GM12891 (cell line): ENCODE measurements around the gene SIRPA.

ENCODE experiments used
- DNase-seq: peaks from one replicate; pipeline ENCODE4 v3.0.0; 2011; ENCODE audit warnings: low spot score; ENCODE audit not compliant: insufficient read length
- FAIRE-seq: peaks from 2 replicates; lab custom pipeline; 2011; peaks lifted over from hg19 to GRCh38; lab: Jason Lieb, UNC
- PAX5 ChIP-seq: IDR thresholded peaks from 2 replicates; pipeline ENCODE4 v1.6.1; 2011; ENCODE audit warnings: low read length, moderate library complexity, mild to moderate bottlenecking; ENCODE audit not compliant: insufficient read depth, severe bottlenecking
- POLR2A ChIP-seq: IDR thresholded peaks from 2 replicates; pipeline ENCODE4 v1.6.1; 2011; ENCODE audit warnings: low read depth, low read length, control low read depth
- POLR2AphosphoS5 ChIP-seq: IDR thresholded peaks from 2 replicates; pipeline ENCODE4 v1.6.1; 2011; ENCODE audit warnings: low read depth, low read length, control low read depth
- POU2F2 ChIP-seq: IDR thresholded peaks from 2 replicates; pipeline ENCODE4 v1.6.1; 2011; ENCODE audit warnings: low read depth, mild to moderate bottlenecking, control low read depth, low read length, moderate library complexity
- SPI1 ChIP-seq: IDR thresholded peaks from 2 replicates; pipeline ENCODE4 v1.6.1; 2011; ENCODE audit warnings: low read depth, low read length, control low read depth
- TAF1 ChIP-seq: IDR thresholded peaks from 2 replicates; pipeline ENCODE4 v1.6.1; 2011; ENCODE audit warnings: low read depth, low read length, control low read depth

The SIRPA gene

GRCh38 chr20:1943275-1944002, 48.2 kb downstream of the SIRPA start:
- DNase-seq (no peak), FAIRE-seq (no peak)
- TF ChIP-seq POLR2A (no peak), POU2F2 (no peak), SPI1 (no peak), POLR2AphosphoS5 (no peak), PAX5 (no peak), TAF1 (no peak)

GRCh38 chr20:1944345-1945091, 49.3 kb downstream of the SIRPA start:
- no peak for FAIRE-seq
- TF ChIP-seq PAX5 (no peak), SPI1 (no peak), POLR2AphosphoS5 (no peak), POU2F2 (no peak), TAF1 (no peak), POLR2A (no peak)
- DNase-seq, result no peak

- DNase-seq (no peak), FAIRE-seq (no peak)
- TF ChIP-seq POLR2AphosphoS5, result no peak
- TF ChIP-seq PAX5, result no peak
- TF ChIP-seq POU2F2, result no peak
- no peak for TF ChIP-seq POLR2A
- TF ChIP-seq TAF1, result no peak
- no peak for TF ChIP-seq SPI1
Observed at GRCh38 chr20:1945134-1945618, 50.0 kb downstream of the SIRPA start.

GRCh38 chr20:1945660-1946059, 50.5 kb downstream of the SIRPA start:
- no peak for FAIRE-seq

GRCh38 chr20:1946442-1946761, 51.2 kb downstream of the SIRPA start:
- DNase-seq (no peak), FAIRE-seq (no peak)
- TF ChIP-seq SPI1 (no peak), POU2F2 (no peak), PAX5 (no peak), POLR2A (no peak), POLR2AphosphoS5 (no peak), TAF1 (no peak)

More at GRCh38 chr20:1945660-1946059, 50.5 kb downstream of the SIRPA start:
- DNase-seq, result no peak
- TF ChIP-seq SPI1 (no peak), TAF1 (no peak), POLR2A (no peak), PAX5 (no peak), POU2F2 (no peak), POLR2AphosphoS5 (no peak)

GRCh38 chr20:1946762-1947534, 51.7 kb downstream of the SIRPA start:
- TF ChIP-seq POU2F2, result no peak
- TF ChIP-seq POLR2AphosphoS5, result no peak
- no peak for TF ChIP-seq TAF1
- TF ChIP-seq POLR2A, result no peak
- no peak for FAIRE-seq
- no peak for DNase-seq

GRCh38 chr20:1947535-1947846, 52.3 kb downstream of the SIRPA start:
- no peak for TF ChIP-seq POU2F2
- no peak for TF ChIP-seq SPI1
- no peak for TF ChIP-seq POLR2A
- TF ChIP-seq TAF1, result no peak
- TF ChIP-seq POLR2AphosphoS5, result no peak
- TF ChIP-seq PAX5, result no peak
- DNase-seq (no peak), FAIRE-seq (no peak)

GRCh38 chr20:1949347-1950100, 54.3 kb downstream of the SIRPA start:
- TF ChIP-seq POU2F2, result no peak
- FAIRE-seq (no peak), DNase-seq (no peak)

- DNase-seq (no peak), FAIRE-seq (no peak)
- TF ChIP-seq POLR2A (no peak), POLR2AphosphoS5 (no peak), SPI1 (no peak), PAX5 (no peak), TAF1 (no peak), POU2F2 (no peak)
Observed at GRCh38 chr20:1950836-1951235, 55.6 kb downstream of the SIRPA start.
